Stimulated activated effector memory CD8-positive, alpha-beta T cell treated with anti-CD3 and anti-CD28 coated beads, Interleukin-12 subunit alpha, Interleukin-12 subunit beta, amount 100 ng/mL, for 72 hours (primary cell): ENCODE data around the gene C16orf74.
A peak's percentile ranks its signal among the peaks of the same experiment; 100 is the strongest.

Experiments
- ATAC-seq: fragments of 150-1000 bp; cut with Tn5 transposase; 2 replicates; pipeline ENCODE4 v1.10.0; 2021
- DNase-seq, 2 donors: peaks; one replicate each; pipeline ENCODE4 v3.0.0; 2021 to 2022; ENCODE audit warnings: low spot score in 2 of 2
- H3K27ac Mint-ChIP-seq: one replicate; pipeline ENCODE4 v1.8.0; 2022; ENCODE audit warnings: mild to moderate bottlenecking, mixed read lengths
- H3K36me3 Mint-ChIP-seq: one replicate; pipeline ENCODE4 v1.8.0; 2022; ENCODE audit warnings: mild to moderate bottlenecking, mixed read lengths
- H3K4me1 Mint-ChIP-seq: one replicate; pipeline ENCODE4 v1.8.0; 2022; ENCODE audit warnings: mixed read lengths
- H3K4me3 Mint-ChIP-seq: one replicate; pipeline ENCODE4 v1.8.0; 2022; ENCODE audit warnings: mild to moderate bottlenecking, mixed read lengths
- H3K9me3 Mint-ChIP-seq: one replicate; pipeline ENCODE4 v1.8.0; 2022; ENCODE audit warnings: mixed read lengths

The C16orf74 gene

GRCh38 chr16:85782451-85782850 lies 31.6 kb upstream of the C16orf74 start:
- Mint-ChIP-seq H3K9me3 (no peaks in the 10 kb centered on the region), H3K36me3 (peaks cover 81% of the 10 kb centered on the region), H3K4me1 (peaks cover 35% of the 10 kb centered on the region), H3K27ac (peak overlapping the region; percentile 53), H3K4me3 (no peak overlapping the region)
- ATAC-seq (no peak), DNase-seq (no peak)

- Mint-ChIP-seq H3K4me3 (no peak overlapping the region), H3K4me1 (peaks cover 35% of the 10 kb centered on the region), H3K9me3 (no peaks in the 10 kb centered on the region), H3K36me3 (peaks cover 85% of the 10 kb centered on the region), H3K27ac (peak overlapping the region; percentile 53)
- no peak for ATAC-seq
- DNase-seq: no peak
Observed at GRCh38 chr16:85781695-85782370, 30.9 kb upstream of the C16orf74 start.

GRCh38 chr16:85781156-85781555 lies 30.3 kb upstream of the C16orf74 start:
- Mint-ChIP-seq H3K9me3 (no peaks in the 10 kb centered on the region), H3K4me3 (no peak overlapping the region), H3K4me1 (peaks cover 28% of the 10 kb centered on the region), H3K27ac (no peak overlapping the region), H3K36me3 (peaks cover 85% of the 10 kb centered on the region)
- DNase-seq (no peak), ATAC-seq (no peak)

GRCh38 chr16:85780281-85780680 lies 29.4 kb upstream of the C16orf74 start:
- Mint-ChIP-seq H3K4me1 (peaks cover 24% of the 10 kb centered on the region), H3K36me3 (peaks cover 80% of the 10 kb centered on the region), H3K4me3 (no peak overlapping the region), H3K9me3 (no peaks in the 10 kb centered on the region), H3K27ac (no peak overlapping the region)
- DNase-seq (no peak), ATAC-seq (no peak)

- Mint-ChIP-seq H3K27ac (no peak overlapping the region), H3K36me3 (peaks cover 68% of the 10 kb centered on the region), H3K4me3 (no peak overlapping the region), H3K4me1 (peaks cover 24% of the 10 kb centered on the region), H3K9me3 (no peaks in the 10 kb centered on the region)
- ATAC-seq: peak; percentile 99
- peak; percentile 14 to 54 for DNase-seq
Observed at GRCh38 chr16:85778873-85779272, 28.0 kb upstream of the C16orf74 start.

- DNase-seq (no peak), ATAC-seq (no peak)
- H3K27ac Mint-ChIP-seq: no peak overlapping the region
- H3K4me3 Mint-ChIP-seq: no peak overlapping the region
- no peaks in the 10 kb centered on the region for H3K9me3 Mint-ChIP-seq
- peaks cover 23% of the 10 kb centered on the region for H3K4me1 Mint-ChIP-seq
- peaks cover 59% of the 10 kb centered on the region for H3K36me3 Mint-ChIP-seq
Observed at GRCh38 chr16:85777583-85778310, 26.9 kb upstream of the C16orf74 start.

GRCh38 chr16:85774811-85775210 lies 23.9 kb upstream of the C16orf74 start:
- Mint-ChIP-seq H3K27ac (no peak overlapping the region), H3K4me3 (no peak overlapping the region), H3K4me1 (peaks cover 13% of the 10 kb centered on the region), H3K36me3 (peaks cover 46% of the 10 kb centered on the region), H3K9me3 (no peaks in the 10 kb centered on the region)
- no peak for ATAC-seq
- no peak for DNase-seq

GRCh38 chr16:85774136-85774535 lies 23.2 kb upstream of the C16orf74 start:
- ATAC-seq (no peak), DNase-seq (no peak)
- H3K27ac Mint-ChIP-seq: no peak overlapping the region
- peaks cover 39% of the 10 kb centered on the region for H3K36me3 Mint-ChIP-seq
- no peak overlapping the region for H3K4me3 Mint-ChIP-seq
- peaks cover 6% of the 10 kb centered on the region for H3K4me1 Mint-ChIP-seq
- no peaks in the 10 kb centered on the region for H3K9me3 Mint-ChIP-seq

GRCh38 chr16:85773044-85773443 lies 22.1 kb upstream of the C16orf74 start:
- ATAC-seq: no peak
- H3K27ac Mint-ChIP-seq: no peak overlapping the region
- peaks cover 33% of the 10 kb centered on the region for H3K36me3 Mint-ChIP-seq
- H3K4me1 Mint-ChIP-seq: no peaks in the 10 kb centered on the region
- DNase-seq: no peak
- no peak overlapping the region for H3K4me3 Mint-ChIP-seq
- H3K9me3 Mint-ChIP-seq: no peaks in the 10 kb centered on the region

GRCh38 chr16:85770741-85771140 lies 19.8 kb upstream of the C16orf74 start:
- H3K36me3 Mint-ChIP-seq: peaks cover 14% of the 10 kb centered on the region
- ATAC-seq: no peak
- no peak overlapping the region for H3K27ac Mint-ChIP-seq
- H3K9me3 Mint-ChIP-seq: no peaks in the 10 kb centered on the region
- DNase-seq: no peak
- no peak overlapping the region for H3K4me3 Mint-ChIP-seq
- no peaks in the 10 kb centered on the region for H3K4me1 Mint-ChIP-seq

- Mint-ChIP-seq H3K36me3 (peaks cover 14% of the 10 kb centered on the region), H3K4me3 (no peak overlapping the region), H3K4me1 (no peaks in the 10 kb centered on the region), H3K27ac (no peak overlapping the region), H3K9me3 (no peaks in the 10 kb centered on the region)
- DNase-seq (no peak), ATAC-seq (no peak)
Observed at GRCh38 chr16:85768199-85768598, 17.3 kb upstream of the C16orf74 start.

GRCh38 chr16:85767531-85767930 lies 16.6 kb upstream of the C16orf74 start:
- no peak overlapping the region for H3K27ac Mint-ChIP-seq
- no peaks in the 10 kb centered on the region for H3K9me3 Mint-ChIP-seq
- ATAC-seq: peak; percentile 43
- DNase-seq: no peak
- no peaks in the 10 kb centered on the region for H3K4me1 Mint-ChIP-seq
- H3K36me3 Mint-ChIP-seq: peaks cover 14% of the 10 kb centered on the region
- no peak overlapping the region for H3K4me3 Mint-ChIP-seq

- H3K4me3 Mint-ChIP-seq: no peak overlapping the region
Observed at GRCh38 chr16:85765767-85766166, 14.9 kb upstream of the C16orf74 start.

GRCh38 chr16:85765211-85765610 lies 14.3 kb upstream of the C16orf74 start:
- DNase-seq: no peak
- no peak for ATAC-seq
- no peaks in the 10 kb centered on the region for H3K9me3 Mint-ChIP-seq
- no peaks in the 10 kb centered on the region for H3K36me3 Mint-ChIP-seq
- no peak overlapping the region for H3K27ac Mint-ChIP-seq
- H3K4me1 Mint-ChIP-seq: no peaks in the 10 kb centered on the region
- H3K4me3 Mint-ChIP-seq: no peak overlapping the region

More at GRCh38 chr16:85765767-85766166, 14.9 kb upstream of the C16orf74 start:
- H3K9me3 Mint-ChIP-seq: no peaks in the 10 kb centered on the region
- H3K4me1 Mint-ChIP-seq: no peaks in the 10 kb centered on the region
- peaks cover 4% of the 10 kb centered on the region for H3K36me3 Mint-ChIP-seq
- ATAC-seq: no peak
- no peak for DNase-seq
- H3K27ac Mint-ChIP-seq: no peak overlapping the region

GRCh38 chr16:85763616-85764015 lies 12.7 kb upstream of the C16orf74 start:
- Mint-ChIP-seq H3K36me3 (no peaks in the 10 kb centered on the region), H3K9me3 (no peaks in the 10 kb centered on the region), H3K27ac (no peak overlapping the region), H3K4me3 (no peak overlapping the region), H3K4me1 (peaks cover 12% of the 10 kb centered on the region)
- DNase-seq (no peak), ATAC-seq (no peak)

GRCh38 chr16:85762970-85763369 lies 12.1 kb upstream of the C16orf74 start:
- ATAC-seq (no peak), DNase-seq (no peak)
- Mint-ChIP-seq H3K4me1 (peaks cover 12% of the 10 kb centered on the region), H3K27ac (no peak overlapping the region), H3K36me3 (no peaks in the 10 kb centered on the region), H3K4me3 (no peak overlapping the region), H3K9me3 (no peaks in the 10 kb centered on the region)
